Fibroblast of skin of right biceps (primary cell): ENCODE data around the gene WDR37.
"Not testable (repeated sequence)": the region's sequence is repeated elsewhere in the genome, so short reads cannot be mapped to it uniquely, and the experiment has no call there.

Experiments
- DNase-seq: peaks from one replicate; pipeline ENCODE4 v3.0.0-alpha.2; 2013

WDR37 gene

DNA sequence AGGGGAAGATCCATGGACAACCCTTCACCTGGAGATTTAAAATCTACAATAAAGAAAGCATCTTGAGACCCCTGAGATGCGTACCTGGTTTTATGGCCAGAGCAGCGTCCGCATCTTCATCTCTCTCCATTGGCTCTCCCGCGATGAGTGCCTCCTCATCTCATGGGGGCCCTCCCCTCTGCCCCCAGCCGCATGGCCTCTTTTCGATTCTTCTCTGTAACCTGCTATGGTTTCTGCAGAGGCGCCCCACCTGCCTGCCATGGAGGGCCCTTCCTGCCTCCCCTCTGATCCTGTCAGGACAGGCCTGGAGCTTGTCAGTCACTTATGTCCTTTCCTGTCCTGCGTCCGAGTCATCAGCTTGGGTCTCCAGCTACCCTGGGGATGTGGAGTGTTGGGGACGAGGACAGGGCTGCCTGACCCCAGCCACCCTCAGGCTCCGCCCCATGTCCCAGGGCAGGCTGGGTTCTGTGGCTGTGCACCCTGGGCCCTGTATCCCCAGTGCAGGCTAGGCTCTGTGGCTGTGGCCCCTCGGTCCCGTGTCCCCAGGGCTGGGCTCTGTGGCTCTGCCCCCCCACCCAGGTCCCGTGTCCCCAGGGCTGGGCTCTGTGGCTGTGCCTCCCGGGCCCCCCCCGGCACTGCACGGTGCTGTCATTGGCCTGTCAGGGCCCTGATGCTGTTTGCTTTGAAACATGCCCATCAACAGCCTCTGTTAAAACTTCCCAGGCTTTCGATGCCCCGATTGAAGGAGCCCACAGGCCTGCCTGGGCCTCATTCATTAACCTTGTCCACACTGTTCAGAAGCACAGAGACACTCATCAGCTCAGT is 99.8 kb downstream of the WDR37 start:
- DNase-seq: no peak

DNA sequence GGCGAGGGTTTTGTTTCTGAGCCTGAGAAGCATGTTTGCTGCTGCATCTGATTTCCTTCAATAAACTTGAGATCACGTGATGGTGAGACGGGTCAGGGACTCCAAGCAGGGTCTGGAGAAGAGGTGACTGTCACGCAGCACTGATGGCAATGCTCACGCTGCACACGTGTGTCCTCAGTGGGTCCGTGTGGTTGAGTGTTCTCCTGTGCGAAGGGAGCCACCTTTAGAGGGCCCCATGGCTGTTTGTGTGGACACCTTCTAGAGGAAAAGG is 100.4 kb downstream of the WDR37 start:
- no peak for DNase-seq

DNA sequence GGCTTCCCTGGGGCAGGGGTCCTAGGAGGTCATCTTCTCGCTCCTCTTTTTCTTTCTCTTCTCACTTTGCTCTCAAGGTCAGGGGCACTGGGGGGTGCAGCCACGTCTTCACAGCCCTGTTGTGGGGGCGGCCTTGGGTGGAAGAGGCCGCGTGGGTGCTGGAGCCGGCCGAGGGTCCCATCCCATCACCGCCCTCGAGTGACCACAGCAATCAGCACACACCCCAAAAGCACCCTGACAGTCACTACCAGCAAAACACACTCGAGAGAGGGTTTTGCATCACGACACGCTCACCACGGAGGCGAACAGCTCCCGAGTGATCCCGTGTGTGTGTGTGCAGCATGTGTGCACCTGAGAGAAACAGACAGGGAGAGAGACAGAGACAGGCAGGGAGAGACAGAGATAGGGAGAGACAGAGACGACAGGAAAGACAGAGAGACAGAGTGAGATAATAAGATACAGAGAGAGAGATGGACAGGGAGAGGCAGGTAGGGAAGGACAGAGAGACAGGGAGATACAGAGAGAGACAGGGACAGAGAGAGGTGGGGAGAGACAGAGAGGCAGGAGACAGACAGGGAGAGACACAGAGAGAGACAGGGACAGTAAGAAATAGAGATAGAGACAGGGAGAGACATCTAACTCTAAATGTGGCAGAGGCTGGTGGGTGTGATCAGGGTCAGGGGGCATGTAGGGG is 100.9 kb downstream of the WDR37 start:
- DNase-seq: no peak

DNA sequence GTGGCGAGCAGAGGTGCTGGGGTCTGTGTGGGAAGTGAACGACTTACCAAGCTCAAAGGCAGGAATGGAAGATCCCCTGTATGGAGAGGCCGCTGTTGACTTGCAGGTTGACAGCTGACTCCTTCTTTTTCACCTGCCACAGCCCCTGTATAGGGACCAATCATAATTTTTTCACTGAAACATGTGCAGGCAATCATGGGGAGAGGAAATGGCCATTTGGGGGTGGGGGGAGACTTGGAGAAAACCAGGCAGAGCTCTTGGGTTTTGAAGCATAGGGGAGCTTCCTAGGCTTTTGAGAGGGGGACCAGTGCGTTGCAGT is 101.4 kb downstream of the WDR37 start:
- DNase-seq: no peak

DNA sequence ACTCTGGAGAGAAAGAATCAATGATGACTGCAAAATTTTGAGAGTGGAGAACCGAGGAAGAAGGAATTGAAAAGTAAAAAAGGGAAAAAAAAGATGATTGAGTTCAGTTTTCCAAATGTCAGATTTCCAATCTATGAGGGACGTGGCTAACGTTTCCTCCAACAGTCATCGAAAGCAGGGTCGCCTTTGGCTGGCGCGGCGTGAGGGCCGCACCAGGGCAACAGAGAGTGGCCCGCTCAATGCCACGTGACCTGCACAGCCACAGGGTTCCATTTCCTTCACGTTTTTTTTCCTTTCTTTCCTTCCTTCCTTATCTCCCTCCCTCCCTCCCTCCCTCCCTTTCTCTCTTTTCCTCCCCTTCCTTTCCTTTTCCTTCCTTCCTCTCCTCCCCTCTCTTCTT is 101.9 kb downstream of the WDR37 start:
- no peak for DNase-seq

DNA sequence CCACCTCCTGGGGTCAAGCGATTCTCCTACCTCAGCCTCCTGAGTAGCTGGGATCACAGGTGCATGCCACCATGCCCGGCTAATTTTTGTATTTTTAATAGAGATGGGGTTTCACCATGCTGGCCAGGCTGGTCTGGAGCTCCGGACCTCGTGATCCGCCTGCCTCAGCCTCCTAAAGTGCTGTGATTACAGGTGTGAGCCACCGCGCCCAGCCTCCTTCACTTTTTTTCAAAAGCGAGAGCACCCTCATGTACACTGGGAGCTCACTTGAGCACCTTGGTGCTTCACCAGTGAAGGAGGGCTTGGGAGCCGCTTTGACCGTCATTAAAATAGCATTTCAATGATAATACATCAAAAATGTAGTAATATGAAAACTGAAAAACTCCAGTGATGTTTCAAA is 102.4 kb downstream of the WDR37 start:
- not testable (repeated sequence) for DNase-seq

DNA sequence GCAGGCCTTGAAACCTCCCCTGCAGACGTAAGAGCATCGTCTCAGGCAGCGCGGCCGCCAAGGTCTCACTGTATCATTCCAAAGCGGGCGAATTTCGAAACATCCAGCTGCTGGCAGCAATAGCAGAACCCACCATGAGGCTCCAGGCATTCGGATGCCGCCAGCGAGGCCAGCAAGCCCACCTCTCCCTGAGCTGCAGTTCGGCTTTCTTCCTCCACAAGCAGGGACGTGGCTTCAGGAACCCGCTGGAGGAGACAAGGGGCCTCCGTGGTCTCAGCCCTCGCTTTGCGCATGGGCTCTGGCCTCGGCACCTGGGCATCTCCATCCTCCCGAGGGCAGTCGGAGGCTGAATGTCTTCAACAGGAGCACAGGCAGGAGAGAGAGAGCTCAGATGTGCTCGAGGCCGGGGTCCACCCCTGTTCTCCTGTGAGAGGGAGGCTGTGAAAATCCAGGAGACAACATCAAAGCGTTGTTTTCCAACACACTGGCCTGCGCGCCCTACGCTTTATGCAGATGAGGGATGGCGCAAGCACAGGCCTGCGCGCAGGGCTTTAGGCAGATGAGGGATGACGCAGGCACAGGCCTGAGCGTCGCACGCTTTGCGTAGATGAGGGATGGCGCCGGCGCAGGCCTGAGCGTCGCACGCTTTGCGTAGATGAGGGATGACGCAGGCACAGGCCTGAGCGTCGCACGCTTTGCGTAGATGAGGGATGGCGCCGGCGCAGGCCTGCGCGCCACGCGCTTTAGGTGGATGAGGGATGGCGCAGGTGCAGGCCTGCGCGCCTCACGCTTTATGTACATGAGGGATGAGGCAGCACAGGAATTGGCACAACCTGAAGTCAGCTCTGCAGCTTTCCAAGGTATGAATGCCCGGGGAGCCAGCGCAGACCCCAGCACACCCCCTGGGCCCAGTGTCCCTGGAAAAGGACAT is 103.2 kb downstream of the WDR37 start:
- DNase-seq: no peak

DNA sequence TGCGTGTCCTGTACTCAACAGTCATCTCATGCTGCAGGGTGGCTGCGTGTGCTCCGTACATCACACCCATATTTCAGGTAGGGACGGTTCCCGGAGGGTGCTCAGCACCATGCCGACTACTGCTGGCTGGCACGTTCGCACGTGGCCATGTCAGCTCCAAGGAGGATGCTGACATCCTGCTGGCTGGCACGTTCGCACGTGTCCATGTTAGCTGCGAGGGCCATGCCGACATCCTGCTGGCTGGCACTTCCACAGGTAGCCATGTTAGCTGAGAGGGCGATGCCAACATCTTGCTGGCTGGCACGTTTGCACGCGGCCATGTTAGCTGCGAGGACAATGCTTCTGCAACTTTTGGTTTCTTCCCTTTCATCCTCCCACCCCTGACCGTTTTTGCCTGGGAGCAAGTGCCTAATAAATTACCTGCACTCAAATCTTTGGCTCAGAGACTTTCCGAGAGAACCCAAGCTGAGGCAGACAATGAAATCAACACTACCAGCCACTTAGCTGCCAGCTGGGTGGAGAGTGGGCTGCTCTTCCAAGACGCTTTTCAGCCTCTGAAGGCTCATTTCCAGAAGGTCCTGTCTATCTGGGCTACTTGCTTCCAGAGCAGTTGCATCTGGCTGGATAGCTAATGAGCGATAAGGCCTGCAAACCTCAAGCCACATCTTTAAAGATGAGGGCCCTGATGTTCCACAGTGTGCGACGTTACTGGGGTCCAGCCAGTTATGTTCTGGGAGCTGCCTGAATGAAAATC is 104.6 kb downstream of the WDR37 start:
- DNase-seq: no peak

DNA sequence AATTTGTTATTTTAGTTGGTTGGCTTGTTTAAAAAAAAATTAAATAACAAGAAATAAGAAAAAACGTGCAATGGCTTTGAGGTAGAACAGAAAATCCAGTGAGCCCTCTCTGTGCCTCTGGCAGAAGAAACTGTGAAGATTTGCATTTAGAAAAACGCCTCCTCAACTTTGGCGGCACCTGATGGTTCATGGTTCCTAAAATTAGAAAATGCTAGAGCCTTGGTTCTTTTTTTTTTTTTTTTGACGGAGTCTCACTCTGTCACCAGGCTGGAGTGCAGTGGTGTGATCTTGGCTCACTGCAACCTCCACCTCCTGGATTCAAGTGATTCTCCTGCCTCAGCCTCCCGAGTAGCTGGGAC is 105.1 kb downstream of the WDR37 start:
- not testable (repeated sequence) for DNase-seq

DNA sequence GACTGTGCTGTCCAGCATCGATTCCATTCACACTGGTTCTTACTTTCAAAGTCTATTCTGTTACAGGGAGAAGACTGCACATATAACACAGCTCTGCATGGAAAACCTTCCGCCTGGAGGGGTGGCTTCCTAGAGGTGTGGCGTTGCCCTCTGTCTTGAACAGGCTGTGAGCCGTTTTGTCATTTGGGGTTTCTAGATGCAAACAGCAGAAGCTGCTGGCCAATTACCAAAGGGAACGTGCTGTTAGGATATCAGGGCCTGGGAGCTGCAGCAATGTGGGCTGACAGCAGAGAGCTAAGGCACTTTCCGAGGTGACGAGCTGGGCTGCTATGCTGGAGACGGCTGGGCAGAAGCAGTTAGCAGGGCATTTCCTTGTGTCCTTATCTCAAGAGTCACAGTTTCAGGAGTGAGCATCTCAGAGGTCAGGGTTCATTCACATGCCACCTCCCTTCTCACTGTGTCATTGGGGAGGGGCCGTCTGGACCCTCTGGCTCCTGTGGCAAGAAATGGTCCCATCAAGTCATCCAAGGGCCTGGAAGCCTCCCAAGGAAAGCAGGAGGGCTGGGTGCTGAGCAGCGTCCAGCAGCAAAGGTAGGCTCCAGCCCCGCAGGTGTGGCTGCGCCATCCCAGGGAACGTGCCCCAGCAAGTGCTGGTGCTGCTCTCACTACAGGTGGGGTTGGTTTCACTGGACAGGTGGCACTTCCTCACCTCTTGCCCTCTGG is 106.5 kb downstream of the WDR37 start:
- DNase-seq: no peak

DNA sequence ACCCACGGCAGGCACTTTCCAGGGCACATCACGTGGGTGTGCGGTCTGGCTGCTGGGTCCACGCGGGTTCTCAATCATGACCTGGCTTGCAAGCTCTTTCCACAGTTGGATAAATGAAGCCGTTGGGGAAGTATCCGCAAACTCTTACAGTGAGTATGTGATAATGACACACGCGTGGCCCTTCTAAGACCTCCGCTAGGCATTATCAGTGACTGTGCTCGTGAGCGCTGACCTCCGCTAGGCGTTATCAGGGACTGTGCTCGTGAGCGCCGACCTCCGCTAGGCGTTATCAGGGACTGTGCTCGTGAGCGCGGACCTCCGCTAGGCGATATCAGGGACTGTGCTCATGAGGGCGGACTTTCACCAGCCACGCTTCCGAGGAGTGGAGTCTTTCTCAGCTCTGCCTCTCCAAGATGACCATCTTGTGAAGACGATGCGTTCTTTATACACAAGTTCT is 107.0 kb downstream of the WDR37 start:
- DNase-seq: no peak

DNA sequence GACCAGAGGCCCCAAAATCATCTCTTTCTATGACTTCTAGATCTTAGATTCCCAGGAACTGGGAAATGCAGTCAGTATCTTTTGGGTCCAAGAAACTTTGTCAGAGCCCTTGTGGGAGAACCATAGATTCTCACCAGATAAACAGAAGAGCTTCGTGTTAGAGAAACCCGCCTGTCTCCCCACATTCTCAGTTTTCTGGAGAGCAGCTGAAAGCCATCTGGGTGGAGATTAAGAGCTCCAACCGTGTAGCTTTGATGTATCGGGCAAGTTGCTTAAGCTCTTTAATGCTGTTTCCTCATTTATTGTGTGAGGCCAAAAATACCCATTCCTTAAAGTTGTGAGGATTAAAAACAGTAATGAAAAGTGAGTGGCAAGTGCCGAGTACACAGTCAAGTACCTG is 107.6 kb downstream of the WDR37 start:
- DNase-seq: no peak

DNA sequence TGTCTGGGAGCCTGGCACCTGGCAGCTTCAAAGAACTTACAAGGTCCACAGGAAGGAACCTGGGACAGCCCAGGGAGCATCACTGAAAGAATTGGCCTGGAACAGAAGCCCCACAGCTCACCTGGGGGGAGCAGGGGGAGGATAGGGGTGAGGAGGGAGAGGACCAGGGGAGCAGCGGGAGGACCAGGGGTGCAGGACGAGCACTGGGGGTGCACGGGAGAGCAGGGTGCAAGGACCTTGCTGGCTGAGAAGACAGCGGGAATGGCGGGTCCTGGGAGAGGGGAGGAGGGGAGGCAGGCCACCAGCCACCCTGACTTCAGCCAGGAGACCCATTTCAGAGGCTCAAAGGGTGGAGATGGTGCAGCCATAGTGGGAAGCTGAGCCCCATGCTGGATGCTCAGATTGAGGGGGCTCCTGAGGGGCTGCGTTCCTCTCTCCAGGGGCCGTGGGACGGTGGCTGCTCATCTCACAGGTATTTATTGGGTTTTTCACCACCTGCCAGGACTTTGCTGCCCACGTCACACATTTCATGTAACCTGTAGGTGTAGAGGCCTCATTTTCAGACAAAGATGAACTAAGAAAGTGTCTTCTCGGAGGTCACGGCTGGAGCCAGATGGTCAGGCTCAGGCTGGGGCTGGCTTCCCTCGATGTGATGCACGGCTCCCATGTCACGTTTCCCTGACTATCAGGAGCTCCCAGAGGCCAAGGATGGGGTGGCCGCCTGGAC is 110.1 kb downstream of the WDR37 start:
- DNase-seq: no peak

DNA sequence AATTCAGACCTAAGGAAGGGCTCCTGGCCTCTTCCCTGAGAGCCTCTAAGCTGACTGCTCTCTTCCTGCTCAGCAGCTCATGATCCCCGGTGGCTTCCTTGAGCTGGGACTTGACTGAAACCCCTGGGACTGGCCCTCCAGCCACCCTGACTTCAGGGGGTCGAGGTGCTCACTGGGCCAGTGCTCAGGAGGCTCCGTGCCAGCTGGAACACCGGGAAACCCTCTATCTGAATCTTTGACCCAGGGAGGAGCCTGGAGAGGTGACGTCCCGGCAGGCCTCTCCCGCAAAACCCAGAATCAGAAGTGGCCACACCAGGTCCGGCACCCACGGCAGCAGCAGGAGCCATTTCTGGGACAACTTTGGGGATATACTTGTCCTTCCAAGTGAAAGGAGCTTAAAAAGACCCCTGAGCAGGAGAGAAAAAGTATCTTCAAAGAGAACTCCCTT is 110.7 kb downstream of the WDR37 start:
- no peak for DNase-seq

DNA sequence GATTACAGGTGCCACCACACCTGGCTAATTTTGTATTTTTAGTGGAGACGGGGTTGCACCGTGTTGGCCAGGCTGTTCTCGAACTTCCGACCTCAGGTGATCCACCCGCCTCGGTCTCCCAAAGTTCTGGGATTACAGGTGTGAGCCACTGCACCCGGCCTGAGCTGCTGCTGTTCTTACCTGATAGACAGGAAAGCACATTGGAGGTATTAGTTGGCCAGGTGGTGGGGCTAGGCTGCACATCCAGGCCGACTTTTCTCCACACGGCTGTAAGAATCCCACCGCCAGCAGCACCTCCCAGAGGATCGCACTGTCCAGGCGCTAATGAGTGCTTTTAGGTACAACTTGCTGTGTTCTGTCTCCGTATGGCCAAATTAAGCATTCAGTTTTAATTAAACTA is 112.6 kb downstream of the WDR37 start:
- no peak for DNase-seq

DNA sequence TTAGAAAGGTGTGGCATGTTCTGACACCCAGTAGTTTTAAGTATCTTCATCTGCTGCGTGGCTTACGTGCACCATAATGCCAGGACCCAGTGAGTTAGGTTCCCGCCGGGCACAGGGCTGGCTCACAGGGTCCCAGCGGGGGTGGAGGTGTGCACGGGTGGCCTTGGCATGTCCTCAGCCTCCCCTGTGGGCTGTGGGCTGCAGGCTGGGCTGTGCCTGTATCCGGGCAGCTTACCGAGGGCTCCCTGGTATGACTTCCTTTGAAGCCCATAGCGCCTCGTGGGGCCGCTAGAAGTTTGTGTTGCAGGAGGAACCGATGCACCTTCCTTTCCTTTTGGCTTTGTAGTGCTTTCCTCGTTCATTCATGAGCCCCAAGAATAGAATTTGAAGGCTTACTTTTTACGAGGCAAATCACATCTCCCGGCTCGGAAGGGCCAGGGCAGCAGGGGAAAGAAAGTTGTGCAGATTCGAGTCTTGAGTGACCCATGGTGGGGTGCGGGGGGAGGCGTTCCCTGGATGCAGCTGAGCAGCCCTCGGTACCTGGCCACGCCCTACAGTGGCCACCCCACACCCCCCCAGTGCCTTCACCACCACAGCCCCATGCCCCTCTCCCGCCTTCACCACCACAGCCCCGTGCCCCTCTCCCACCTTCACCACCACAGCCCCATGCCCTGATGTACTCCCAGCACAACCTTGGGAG is 113.2 kb downstream of the WDR37 start:
- no peak for DNase-seq

DNA sequence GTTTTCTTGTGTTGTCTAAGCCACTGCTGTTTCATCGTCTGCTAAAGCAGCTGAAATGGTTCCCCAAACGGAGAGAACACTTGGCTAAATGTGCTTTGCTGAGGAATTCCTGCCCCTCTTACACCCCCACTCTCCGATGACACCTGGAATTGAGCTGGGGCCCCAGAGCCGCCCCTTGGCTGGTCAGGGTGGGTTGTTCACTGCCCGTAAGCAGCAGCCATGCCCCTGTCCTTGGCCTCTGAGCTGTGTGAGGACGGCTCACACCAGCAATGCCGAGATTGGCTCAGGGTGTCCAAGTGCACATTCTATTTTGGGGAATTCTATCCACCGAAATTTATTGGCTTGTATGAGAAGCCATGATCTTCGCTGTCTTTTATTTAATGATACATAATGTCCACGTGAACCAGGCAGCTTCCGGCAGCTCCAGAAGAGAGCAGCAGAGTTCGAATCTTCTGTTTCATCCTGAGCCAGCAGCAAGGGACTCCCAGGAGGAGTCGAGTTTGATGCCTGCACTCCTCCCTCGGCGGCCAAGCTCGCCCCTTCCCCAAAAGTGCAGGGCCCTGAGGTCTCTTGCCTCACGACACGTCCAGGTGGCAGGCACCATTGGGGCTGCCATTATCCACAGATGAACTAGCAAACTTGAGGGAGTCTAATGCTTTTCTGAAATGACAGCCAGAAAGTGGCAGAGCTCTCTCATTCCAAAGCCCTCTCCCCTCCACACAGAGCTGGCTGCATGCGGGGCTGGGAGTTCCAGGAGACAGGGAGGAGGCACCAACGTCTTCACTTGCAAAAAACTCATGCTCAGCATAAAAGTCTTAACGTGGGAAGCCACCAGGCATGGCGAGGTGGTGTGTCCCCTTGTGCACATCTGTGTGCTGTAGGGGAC is 114.0 kb downstream of the WDR37 start:
- DNase-seq: no peak

DNA sequence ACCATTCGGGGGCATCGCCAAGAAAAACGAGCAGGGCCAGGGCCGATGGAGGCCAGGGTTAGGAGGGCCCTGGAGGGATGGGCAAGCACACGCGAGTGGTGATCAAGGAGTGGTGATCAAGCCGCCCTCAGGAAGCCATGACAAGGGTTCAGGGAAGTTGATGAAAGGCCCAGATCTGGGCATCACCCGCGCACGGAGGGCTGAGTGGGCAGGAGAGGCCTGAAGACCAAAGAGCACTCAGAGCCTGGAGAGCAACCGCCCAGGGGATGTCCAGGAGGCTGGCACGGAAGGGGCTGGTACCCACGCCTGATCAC is 114.6 kb downstream of the WDR37 start:
- no peak for DNase-seq

DNA sequence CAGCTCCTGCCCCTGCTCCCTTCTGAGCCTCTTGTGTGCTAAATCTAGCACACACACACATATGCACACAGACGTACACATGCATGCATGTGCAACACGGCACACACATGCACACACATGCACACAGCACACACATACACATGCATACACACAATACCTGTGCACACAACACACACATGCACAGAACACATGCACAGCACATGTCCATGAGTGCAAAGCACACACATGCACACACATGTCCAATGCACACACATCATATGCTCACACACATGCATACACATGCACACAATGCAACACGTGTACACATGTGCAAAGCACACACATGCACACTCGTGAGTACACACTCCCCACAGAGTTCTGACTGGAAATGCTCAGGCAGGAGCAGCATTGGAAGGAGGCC is 115.0 kb downstream of the WDR37 start:
- no peak for DNase-seq

DNA sequence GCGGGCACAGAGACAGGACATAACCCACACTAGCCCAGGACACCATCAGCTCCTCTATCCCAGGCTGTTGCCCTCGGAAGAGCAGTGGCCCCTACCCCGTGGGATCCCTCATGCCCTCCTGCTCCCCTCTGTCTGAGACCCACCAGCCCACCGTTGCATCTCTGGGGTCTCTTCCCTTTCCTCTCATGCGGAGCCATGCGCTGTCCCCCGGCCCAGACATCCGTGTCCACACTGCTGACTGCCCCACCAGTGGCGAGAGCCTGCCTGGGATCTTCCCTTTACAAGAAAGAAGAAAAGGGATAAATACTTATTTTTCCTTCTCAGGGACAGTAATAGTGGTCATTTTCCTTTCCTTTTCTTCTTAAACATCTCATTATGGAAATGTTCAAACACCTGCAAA is 115.4 kb downstream of the WDR37 start:
- DNase-seq: no peak
